ENCODE results near the gene NRP2.

DNA sequence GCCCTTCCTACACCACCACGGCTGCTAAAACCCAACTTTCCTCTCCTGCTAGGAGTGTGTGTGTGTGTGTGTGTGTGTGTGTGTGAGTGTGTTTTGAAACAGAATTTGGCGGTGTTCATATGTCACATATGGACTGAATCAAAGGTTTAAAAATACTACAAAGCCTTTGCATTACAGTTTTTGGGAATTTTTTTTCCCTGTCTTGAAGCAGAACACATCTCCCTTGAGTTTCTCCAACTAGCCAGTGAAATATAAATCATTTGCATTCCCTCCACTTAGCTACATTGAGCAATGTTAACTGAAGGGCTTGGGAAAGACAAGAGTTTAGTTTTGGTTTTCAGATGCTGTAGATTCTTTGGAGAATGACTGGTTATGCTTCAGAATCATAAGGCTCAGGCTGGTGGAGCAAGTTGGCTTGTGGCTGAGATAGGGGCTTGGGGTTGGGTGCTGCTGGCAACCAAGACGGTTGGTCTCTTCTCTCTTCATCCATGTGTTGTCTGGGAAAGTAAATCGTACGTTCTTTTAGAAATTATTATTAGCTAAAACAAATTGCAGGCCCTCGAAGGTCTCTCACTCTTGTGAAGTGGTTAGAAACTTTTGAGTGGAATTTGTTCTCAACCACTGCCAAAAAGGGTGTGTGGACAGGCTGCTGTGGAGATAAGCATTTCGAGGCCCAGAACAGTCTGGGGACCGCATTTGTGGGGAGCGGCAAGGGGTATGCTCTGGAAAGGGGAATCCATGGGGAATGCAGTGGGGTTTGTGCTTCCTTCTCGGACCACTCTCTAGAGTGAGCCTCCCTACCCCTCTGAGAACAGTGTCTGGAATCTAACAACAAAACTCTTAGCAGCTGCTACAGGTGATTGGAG, 1.4 kb downstream of the NRP2 start:
- TF ChIP-seq, protein P1, sequence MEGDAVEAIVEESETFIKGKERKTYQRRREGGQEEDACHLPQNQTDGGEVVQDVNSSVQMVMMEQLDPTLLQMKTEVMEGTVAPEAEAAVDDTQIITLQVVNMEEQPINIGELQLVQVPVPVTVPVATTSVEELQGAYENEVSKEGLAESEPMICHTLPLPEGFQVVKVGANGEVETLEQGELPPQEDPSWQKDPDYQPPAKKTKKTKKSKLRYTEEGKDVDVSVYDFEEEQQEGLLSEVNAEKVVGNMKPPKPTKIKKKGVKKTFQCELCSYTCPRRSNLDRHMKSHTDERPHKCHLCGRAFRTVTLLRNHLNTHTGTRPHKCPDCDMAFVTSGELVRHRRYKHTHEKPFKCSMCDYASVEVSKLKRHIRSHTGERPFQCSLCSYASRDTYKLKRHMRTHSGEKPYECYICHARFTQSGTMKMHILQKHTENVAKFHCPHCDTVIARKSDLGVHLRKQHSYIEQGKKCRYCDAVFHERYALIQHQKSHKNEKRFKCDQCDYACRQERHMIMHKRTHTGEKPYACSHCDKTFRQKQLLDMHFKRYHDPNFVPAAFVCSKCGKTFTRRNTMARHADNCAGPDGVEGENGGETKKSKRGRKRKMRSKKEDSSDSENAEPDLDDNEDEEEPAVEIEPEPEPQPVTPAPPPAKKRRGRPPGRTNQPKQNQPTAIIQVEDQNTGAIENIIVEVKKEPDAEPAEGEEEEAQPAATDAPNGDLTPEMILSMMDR (IDR thresholded peaks at IDR 0.05) = no peak
- no peak for TF ChIP-seq POLR2A (IDR thresholded peaks at IDR 0.05)
